Breast epithelium (tissue), 3 donors: Measurements from ENCODE around the gene CRCP.

Experiments
- POLR2A ChIP-seq: fragments of 450-650 bp; IDR thresholded peaks from one replicate; pipeline ENCODE4 v1.6.1; 2016; ENCODE audit warnings: antibody characterized with exemption, mild to moderate bottlenecking, moderate library complexity
- POLR2AphosphoS5 ChIP-seq, 3 donors: sonication (generic); formaldehyde crosslinking; IDR thresholded peaks; one replicate each; pipeline ENCODE4 v1.6.1; 2017; ENCODE audit warnings: antibody characterized with exemption in 3 of 3
- TF ChIP-seq, protein P1 (sequence below), 3 donors: fragments of 450-650 bp; IDR thresholded peaks; one replicate each; pipeline ENCODE4 v1.5.1; 2016 to 2017; ENCODE audit warnings: antibody characterized with exemption in 3 of 3, mild to moderate bottlenecking in 3 of 3, moderate library complexity in 3 of 3

GRCh38 chr7:66186991-66187390 is 72.3 kb downstream of the CRCP start:
- TF ChIP-seq POLR2AphosphoS5 (IDR thresholded peaks at IDR 0.05): no peak
- TF ChIP-seq, protein P1, sequence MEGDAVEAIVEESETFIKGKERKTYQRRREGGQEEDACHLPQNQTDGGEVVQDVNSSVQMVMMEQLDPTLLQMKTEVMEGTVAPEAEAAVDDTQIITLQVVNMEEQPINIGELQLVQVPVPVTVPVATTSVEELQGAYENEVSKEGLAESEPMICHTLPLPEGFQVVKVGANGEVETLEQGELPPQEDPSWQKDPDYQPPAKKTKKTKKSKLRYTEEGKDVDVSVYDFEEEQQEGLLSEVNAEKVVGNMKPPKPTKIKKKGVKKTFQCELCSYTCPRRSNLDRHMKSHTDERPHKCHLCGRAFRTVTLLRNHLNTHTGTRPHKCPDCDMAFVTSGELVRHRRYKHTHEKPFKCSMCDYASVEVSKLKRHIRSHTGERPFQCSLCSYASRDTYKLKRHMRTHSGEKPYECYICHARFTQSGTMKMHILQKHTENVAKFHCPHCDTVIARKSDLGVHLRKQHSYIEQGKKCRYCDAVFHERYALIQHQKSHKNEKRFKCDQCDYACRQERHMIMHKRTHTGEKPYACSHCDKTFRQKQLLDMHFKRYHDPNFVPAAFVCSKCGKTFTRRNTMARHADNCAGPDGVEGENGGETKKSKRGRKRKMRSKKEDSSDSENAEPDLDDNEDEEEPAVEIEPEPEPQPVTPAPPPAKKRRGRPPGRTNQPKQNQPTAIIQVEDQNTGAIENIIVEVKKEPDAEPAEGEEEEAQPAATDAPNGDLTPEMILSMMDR (IDR thresholded peaks at IDR 0.05): no peak
- no peak for TF ChIP-seq POLR2A
